ENCODE data around the gene TP53I11.

TP53I11 gene

DNA sequence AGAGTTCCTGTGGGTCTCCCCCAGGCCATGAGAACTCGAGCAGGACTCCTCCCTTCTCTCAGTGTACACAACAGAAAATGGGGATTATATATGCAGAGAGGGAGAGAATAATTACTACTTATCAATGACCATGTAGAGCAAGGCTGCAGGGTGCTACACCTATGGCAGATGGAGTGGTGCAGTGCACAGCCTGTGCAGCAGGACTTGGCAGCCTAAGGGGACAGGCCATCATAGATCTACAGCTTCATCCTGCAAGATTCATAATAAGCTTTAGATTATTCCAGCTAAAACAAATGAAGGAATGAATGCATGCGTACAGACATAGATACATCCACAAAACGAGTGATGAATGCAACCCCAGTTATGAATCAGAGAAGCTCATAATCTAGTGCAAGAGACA, 8.4 kb upstream of the TP53I11 start:
- Histone ChIP-seq H3K27me3 (ENCODE audit: insufficient read depth, low read depth, severe bottlenecking) (no peaks in the 10 kb centered on the region), H3K9me3 (ENCODE audit: severe bottlenecking) (no peaks in the 10 kb centered on the region), H3K36me3 (no peaks in the 10 kb centered on the region; the same call in 1 of the 2 replicates), H3K27ac (peak overlapping the region; percentile 94), H3K4me3 (ENCODE audit: low read depth, low read length) (no peak overlapping the region)
- no peak for TF ChIP-seq CTCF (IDR thresholded peaks at IDR 0.05; ENCODE audit: low read depth, low read length)
- no peak for DNase-seq

DNA sequence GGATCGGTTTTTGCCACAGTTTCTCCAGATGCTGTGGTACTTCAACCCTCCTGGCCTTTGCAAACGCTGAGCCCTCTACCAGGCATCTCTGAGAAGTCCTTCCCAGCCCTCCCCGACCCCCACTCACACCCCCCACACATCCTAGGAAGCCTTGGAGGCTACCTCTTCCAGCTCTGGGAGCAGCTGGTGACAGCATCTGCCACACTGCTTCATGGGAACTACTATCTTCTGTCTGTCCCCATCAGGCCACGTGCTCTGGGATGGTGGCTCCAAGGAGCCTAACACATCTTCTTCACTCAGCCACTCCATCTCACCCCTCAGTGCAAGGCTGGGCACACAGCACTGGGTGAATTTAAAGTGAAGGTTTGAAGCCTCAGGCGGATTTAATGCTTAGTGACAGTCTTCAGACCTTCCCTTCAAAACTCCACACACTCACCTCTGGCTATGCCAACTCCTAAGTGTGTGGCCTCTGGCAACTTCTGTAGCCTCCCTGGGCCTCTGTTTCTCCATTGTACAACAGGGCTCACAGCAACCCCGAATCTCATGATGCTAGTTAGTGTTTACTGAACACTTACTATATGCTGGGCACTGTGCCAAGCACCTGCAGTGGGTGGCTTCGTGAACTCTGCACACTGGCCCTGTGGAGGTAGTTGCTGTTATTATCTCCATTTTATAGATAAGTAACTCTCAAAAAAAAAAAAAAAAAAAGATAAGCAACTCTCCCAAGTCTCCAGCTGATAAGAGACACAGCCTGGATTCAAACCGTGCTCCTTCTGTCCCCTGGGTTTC, 7.3 kb upstream of the TP53I11 start:
- Histone ChIP-seq H3K27ac (peak overlapping the region; percentile 94), H3K9me3 (ENCODE audit: severe bottlenecking) (no peaks in the 10 kb centered on the region), H3K36me3 (no peaks in the 10 kb centered on the region; the same call in 1 of the 2 replicates), H3K27me3 (ENCODE audit: insufficient read depth, low read depth, severe bottlenecking) (no peaks in the 10 kb centered on the region), H3K4me3 (ENCODE audit: low read depth, low read length) (no peak overlapping the region)
- DNase-seq: peak; percentile 55
- no peak for TF ChIP-seq CTCF (IDR thresholded peaks at IDR 0.05; ENCODE audit: low read depth, low read length)

DNA sequence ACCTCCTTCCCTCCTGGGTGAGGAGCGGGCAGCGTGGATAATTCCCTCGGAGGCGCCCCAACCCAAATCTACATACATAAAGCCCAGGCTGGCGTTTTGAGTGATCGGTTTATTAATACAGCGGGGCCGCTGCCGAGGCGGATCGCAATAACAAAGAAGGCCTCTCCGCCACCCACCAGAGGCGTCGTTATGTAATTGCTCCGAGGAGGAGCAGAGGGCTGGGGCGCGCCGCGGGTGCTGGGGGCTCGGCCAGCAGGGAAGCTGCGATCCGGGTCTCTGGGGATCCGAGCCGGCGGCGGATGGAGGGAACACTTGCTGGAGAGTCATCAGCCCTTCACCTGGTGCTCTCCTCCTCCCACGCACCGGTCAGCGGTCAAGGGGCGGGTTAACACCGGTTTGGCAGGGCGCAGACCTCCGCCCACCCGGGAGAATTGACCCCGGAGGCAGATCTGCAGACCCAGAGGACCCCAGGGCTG, 6.4 kb upstream of the TP53I11 start:
- no peak for TF ChIP-seq CTCF (IDR thresholded peaks at IDR 0.05; ENCODE audit: low read depth, low read length)
- Histone ChIP-seq H3K27ac (peak overlapping the region; percentile 85), H3K4me3 (ENCODE audit: low read depth, low read length) (peak overlapping the region; percentile 3; the same call in 1 of the 2 replicates), H3K27me3 (ENCODE audit: insufficient read depth, low read depth, severe bottlenecking) (no peaks in the 10 kb centered on the region), H3K36me3 (no peaks in the 10 kb centered on the region; the same call in 1 of the 2 replicates), H3K9me3 (ENCODE audit: severe bottlenecking) (no peaks in the 10 kb centered on the region)
- peak; percentile 71 for DNase-seq

- Histone ChIP-seq H3K27ac (peak overlapping the region; percentile 85), H3K9me3 (ENCODE audit: severe bottlenecking) (no peaks in the 10 kb centered on the region), H3K4me3 (ENCODE audit: low read depth, low read length) (no peak overlapping the region), H3K27me3 (ENCODE audit: insufficient read depth, low read depth, severe bottlenecking) (no peaks in the 10 kb centered on the region), H3K36me3 (peaks cover 4% of the 10 kb centered on the region)
- no peak for TF ChIP-seq CTCF (IDR thresholded peaks at IDR 0.05; ENCODE audit: low read depth, low read length)
- peak; percentile 75 for DNase-seq
Observed at GRCh38 chr11:44955015-44955738, 4.5 kb upstream of the TP53I11 start.

- H3K27ac ChIP-seq: peak overlapping the region; percentile 85
- no peaks in the 10 kb centered on the region for H3K9me3 ChIP-seq (ENCODE audit: severe bottlenecking)
- peaks cover 6% of the 10 kb centered on the region for H3K36me3 ChIP-seq
- DNase-seq: peak; percentile 52
- no peak overlapping the region for H3K4me3 ChIP-seq (ENCODE audit: low read depth, low read length)
- no peak for TF ChIP-seq CTCF (IDR thresholded peaks at IDR 0.05; ENCODE audit: low read depth, low read length)
- H3K27me3 ChIP-seq (ENCODE audit: insufficient read depth, low read depth, severe bottlenecking): no peaks in the 10 kb centered on the region
Observed at GRCh38 chr11:44954051-44954906, 3.6 kb upstream of the TP53I11 start.

Measured in WERI-Rb-1 (cell line).